Measurements from ENCODE around the gene MBOAT2. TPM values are rescaled to one million over a fixed set of nuclear protein-coding genes. Genes with fewer than 3 reads are reported as not detected.

MBOAT2 gene
- total RNA-seq, 1 donor from 2014 or later: 8.0 TPM

DNA sequence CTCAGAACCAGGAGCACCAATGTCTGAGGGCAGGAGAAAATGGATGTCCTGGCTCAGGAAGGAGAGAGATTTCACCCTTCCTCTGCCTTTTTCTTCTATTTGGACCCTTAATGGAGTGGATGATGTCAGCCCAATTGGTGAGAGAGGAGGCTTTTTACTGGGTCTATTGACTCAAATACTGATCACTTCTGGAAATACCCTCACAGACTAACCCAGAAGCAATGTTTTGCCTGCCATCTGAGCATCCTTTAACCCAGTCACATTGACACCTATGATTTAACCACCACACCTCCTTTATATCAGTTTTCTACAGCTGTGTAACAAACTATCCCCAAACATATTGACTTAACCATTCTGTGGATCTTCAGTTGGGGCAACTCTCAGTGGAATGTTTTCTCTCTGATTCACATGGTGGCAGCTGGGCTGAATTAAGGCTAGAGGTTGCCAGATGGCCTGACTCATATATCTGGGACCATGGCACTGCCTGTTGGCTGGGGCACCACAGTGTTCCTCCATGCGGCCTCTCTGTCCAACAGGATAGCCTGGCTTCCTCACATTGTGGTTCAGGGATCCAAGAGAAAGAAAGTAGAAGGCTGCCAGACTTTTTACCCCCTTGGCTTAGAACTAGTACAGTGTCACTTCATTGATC is 18.2 kb upstream of the MBOAT2 start:
- Histone ChIP-seq H3K9me3 (no peaks in the 10 kb centered on the region), H3K27ac (no peak overlapping the region), H3K27me3 (no peaks in the 10 kb centered on the region), H3K4me3 (no peak overlapping the region), H3K4me1 (no peaks in the 10 kb centered on the region), H3K36me3 (no peaks in the 10 kb centered on the region)
- no peak for DNase-seq (ENCODE audit: low spot score in 2 of 2)
- TF ChIP-seq, protein P1, sequence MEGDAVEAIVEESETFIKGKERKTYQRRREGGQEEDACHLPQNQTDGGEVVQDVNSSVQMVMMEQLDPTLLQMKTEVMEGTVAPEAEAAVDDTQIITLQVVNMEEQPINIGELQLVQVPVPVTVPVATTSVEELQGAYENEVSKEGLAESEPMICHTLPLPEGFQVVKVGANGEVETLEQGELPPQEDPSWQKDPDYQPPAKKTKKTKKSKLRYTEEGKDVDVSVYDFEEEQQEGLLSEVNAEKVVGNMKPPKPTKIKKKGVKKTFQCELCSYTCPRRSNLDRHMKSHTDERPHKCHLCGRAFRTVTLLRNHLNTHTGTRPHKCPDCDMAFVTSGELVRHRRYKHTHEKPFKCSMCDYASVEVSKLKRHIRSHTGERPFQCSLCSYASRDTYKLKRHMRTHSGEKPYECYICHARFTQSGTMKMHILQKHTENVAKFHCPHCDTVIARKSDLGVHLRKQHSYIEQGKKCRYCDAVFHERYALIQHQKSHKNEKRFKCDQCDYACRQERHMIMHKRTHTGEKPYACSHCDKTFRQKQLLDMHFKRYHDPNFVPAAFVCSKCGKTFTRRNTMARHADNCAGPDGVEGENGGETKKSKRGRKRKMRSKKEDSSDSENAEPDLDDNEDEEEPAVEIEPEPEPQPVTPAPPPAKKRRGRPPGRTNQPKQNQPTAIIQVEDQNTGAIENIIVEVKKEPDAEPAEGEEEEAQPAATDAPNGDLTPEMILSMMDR (IDR thresholded peaks at IDR 0.05): no peak
- intact Hi-C loops (cut with DNase I): no loop called here

DNA sequence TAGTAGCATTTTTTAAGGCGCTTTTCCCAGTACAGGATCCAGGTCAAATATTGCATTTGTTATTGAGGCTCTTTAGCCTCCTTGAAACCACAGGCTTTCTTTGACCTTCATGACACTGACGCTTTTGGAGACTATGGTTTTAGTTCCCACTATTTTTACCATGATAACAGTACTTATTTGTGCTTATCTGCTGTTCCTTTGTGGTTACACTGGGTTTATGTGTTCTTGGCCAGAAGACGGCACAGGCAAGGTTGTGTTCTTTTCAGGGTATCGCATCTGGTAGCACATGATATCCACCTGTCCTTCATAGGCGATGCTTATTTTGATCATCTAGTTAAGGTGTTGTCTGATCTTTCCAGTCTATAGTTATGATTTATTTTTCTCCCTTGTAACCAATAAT is 16.8 kb upstream of the MBOAT2 start:
- Histone ChIP-seq H3K27me3 (no peaks in the 10 kb centered on the region), H3K27ac (no peak overlapping the region), H3K9me3 (no peaks in the 10 kb centered on the region), H3K4me1 (no peaks in the 10 kb centered on the region), H3K4me3 (no peak overlapping the region), H3K36me3 (no peaks in the 10 kb centered on the region)
- DNase-seq (ENCODE audit: low spot score in 2 of 2): no peak
- intact Hi-C loops (cut with DNase I): no loop called here
- TF ChIP-seq, protein P1 (IDR thresholded peaks at IDR 0.05): no peak

DNA sequence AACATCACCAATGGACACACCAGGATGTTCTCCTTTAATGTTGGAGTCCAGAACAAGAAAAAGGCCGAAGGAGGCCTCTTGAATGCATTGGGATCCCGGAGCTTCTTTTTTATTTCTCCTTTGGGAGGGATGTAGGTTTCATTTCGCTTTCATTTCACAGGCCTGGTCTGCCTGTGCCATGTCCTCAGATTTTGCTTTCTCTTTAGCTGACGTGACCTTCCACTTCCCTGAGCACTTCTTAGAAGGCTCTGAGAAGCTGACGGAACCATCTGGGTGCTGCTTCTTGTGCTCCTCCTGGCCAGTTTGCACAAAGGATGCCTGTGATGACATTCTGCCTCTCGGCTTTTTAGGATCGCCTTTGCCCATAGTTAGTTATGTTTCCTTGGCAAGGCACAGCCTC is 15.1 kb upstream of the MBOAT2 start:
- intact Hi-C loops (cut with DNase I): no loop called here
- Histone ChIP-seq H3K36me3 (no peaks in the 10 kb centered on the region), H3K4me3 (no peak overlapping the region), H3K27ac (no peak overlapping the region), H3K27me3 (no peaks in the 10 kb centered on the region), H3K9me3 (no peaks in the 10 kb centered on the region), H3K4me1 (no peaks in the 10 kb centered on the region)
- TF ChIP-seq, protein P1 (IDR thresholded peaks at IDR 0.05): no peak
- DNase-seq (ENCODE audit: low spot score in 2 of 2): no peak

DNA sequence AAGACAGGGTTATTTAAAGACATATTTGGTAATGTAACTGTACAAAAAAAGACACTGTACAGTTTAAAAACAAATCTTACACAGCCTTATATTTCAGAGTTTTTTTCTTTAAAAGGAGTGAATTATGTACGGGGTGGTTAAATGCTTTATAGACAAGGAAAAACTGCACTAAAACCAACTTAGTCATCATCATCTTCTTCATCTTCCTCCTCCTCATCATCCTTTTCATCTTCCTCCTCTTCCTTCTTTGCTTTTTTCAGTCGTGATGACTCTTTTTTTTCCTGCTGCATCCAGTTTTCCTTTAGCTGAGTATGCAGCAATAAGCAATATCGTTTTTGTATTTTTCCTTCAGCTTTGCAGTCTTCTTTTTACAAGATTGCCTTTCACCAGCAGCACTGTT is 14.6 kb upstream of the MBOAT2 start:
- no peak overlapping the region for H3K4me3 ChIP-seq
- intact Hi-C loops (cut with DNase I): no loop called here

DNA sequence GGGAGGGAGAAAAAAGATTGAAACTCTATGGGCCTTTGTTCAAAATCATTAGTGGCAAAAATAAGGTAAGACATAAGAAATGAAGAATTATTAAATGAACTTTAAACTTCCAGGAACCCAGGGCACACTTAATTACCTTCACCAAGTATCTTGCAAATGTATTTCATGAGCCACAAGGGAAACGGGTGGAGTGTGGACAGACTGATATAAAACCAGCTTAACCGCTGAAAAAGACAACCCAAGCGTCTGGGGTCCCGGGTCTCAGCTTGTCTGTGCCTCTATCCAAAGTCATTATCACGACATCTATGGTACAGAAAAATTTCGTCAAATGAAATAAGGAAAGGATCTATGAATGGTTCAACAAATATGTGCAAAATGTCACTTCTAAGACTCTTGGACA is 13.9 kb upstream of the MBOAT2 start:
- TF ChIP-seq, protein P1 (IDR thresholded peaks at IDR 0.05): no peak
- Histone ChIP-seq H3K4me3 (no peak overlapping the region), H3K4me1 (no peaks in the 10 kb centered on the region), H3K27me3 (no peaks in the 10 kb centered on the region), H3K27ac (no peak overlapping the region), H3K36me3 (no peaks in the 10 kb centered on the region), H3K9me3 (no peaks in the 10 kb centered on the region)
- DNase-seq (ENCODE audit: low spot score in 2 of 2): no peak
- intact Hi-C loops (cut with DNase I): no loop called here

More for the DNA sequence above, 14.6 kb upstream of the MBOAT2 start:
- Histone ChIP-seq H3K27me3 (no peaks in the 10 kb centered on the region), H3K36me3 (no peaks in the 10 kb centered on the region), H3K27ac (no peak overlapping the region), H3K4me1 (no peaks in the 10 kb centered on the region), H3K9me3 (no peaks in the 10 kb centered on the region)
- no peak for DNase-seq (ENCODE audit: low spot score in 2 of 2)
- TF ChIP-seq, protein P1 (IDR thresholded peaks at IDR 0.05): no peak

DNA sequence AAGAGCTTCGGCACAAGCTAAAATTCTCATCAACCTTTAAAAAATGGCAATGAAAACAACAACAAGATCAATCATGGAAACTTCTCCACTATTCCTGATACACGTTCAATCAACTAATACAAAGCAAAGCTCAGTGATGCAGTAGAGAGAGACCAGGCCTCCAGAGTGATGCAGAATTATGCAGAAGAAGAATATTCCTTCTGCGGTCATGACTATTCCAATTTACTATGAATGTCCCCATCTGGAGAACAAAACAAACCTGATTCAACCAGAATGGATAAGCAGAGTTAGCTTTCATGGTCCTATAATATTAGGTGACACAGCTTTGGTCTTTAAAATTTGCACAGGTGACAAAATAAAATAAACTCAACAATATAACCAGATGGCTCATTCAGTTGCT is 12.5 kb upstream of the MBOAT2 start:
- TF ChIP-seq, protein P1 (IDR thresholded peaks at IDR 0.05): no peak
- Histone ChIP-seq H3K36me3 (no peaks in the 10 kb centered on the region), H3K4me1 (no peaks in the 10 kb centered on the region), H3K4me3 (no peak overlapping the region), H3K27me3 (no peaks in the 10 kb centered on the region), H3K27ac (no peak overlapping the region), H3K9me3 (no peaks in the 10 kb centered on the region)
- intact Hi-C loops (cut with DNase I): no loop called here
- no peak for DNase-seq (ENCODE audit: low spot score in 2 of 2)

Measured in ascending aorta (tissue), 2 donors.